HCT116 (cell line): ENCODE measurements around the gene SH3BGR. TPM values are rescaled to one million over a fixed set of nuclear protein-coding genes. Genes with fewer than 3 reads are reported as not detected.

Experiments
- ATAC-seq: fragments of 200-7000 bp; cut with Tn5 transposase; 2 replicates; pipeline ENCODE4 v1.9.1; 2020; ENCODE audit warnings: mild to moderate bottlenecking, moderate library complexity
- BruUV-seq: library from RNA; stranded (reverse); fragments of 400-500 nt; replicated peaks from 2 replicates; lab custom pipeline; 2021; lab: Mats Ljungman, UMichigan
- CTCF ChIA-PET: fragments of 300-600 bp; sonication (Branson Sonifier 250); formaldehyde crosslinking; loops from one replicate; lab custom pipeline; 2021; ENCODE audit warnings: antibody characterized with exemption; lab: Charles Lee
- POLR2A ChIA-PET: fragments of 300-600, 350-600 bp; sonication (Branson Sonifier 250); formaldehyde crosslinking; loops from one replicate; lab custom pipeline; 2021; ENCODE audit warnings: antibody characterized with exemption; lab: Charles Lee
- RAD21 ChIA-PET, 2 experiments: fragments of 300-600 bp; sonication (Branson Sonifier 250); formaldehyde crosslinking; loops; one replicate each; lab custom pipeline; 2023; ENCODE audit warnings: low total read pairs in 2 of 2; ENCODE audit not compliant: uncharacterized antibody in 2 of 2, unreplicated experiment in 2 of 2, low non-redundant PET in 1 of 2; lab: Charles Lee
- DNase-seq: peaks from one replicate; pipeline ENCODE4 v3.0.0-alpha.2; 2010; ENCODE audit warnings: low read depth, low spot score
- H2AFZ ChIP-seq: fragments of 200-600 bp; shearing (Covaris generic), sonication (generic); 2 replicates; pipeline ENCODE4 v1.6.1; 2017; ENCODE audit warnings: low read depth, mixed run types, mixed read lengths, antibody characterized with exemption, low read length; ENCODE audit not compliant: poor library complexity, severe bottlenecking
- H3K27ac ChIP-seq: 2 replicates; pipeline ENCODE4 v1.5.1; 2012; ENCODE audit warnings: low read depth, low read length
- H3K27me3 ChIP-seq: fragments of 200-600 bp; sonication (generic); 2 replicates; pipeline ENCODE4 v1.6.1; 2016; ENCODE audit warnings: mixed run types, low read length, mixed read lengths; ENCODE audit not compliant: insufficient read depth
- H3K36me3 ChIP-seq, 2 experiments: fragments of 200-500 bp in 1 of 2; fragments of 200-600 bp in 1 of 2; sonication (Bioruptor generic) in 1 of 2; sonication (generic) in 1 of 2; 2 replicates each; pipeline versions ENCODE4 v1.5.1 to v1.6.1; 2014 to 2016; ENCODE audit warnings: low read length in 2 of 2, inconsistent platforms in 1 of 2, mixed read lengths in 1 of 2, mixed run types in 1 of 2; ENCODE audit not compliant: insufficient read depth in 2 of 2, control insufficient read depth in 1 of 2
- H3K4me1 ChIP-seq, 2 experiments: fragments of 200-600 bp in 1 of 2; sonication (generic) in 1 of 2; 2 replicates each; pipeline versions ENCODE4 v1.5.1 to v1.6.1; 2012 to 2017; ENCODE audit warnings: low read length in 2 of 2, inconsistent platforms in 1 of 2, mild to moderate bottlenecking in 1 of 2, mixed read lengths in 1 of 2, mixed run types in 1 of 2, moderate library complexity in 1 of 2; ENCODE audit not compliant: insufficient read depth in 2 of 2, control insufficient read depth in 1 of 2
- H3K4me2 ChIP-seq: fragments of 200-600 bp; sonication (generic); 2 replicates; pipeline ENCODE4 v1.6.1; 2017; ENCODE audit warnings: mixed run types, low read length, mixed read lengths
- H3K4me3 ChIP-seq, 2 experiments: fragments of 200-600 bp in 1 of 2; sonication (generic) in 1 of 2; replicated peaks in 1 of 2; 2 replicates each; pipeline ENCODE4 v1.5.1; 2011 to 2016; ENCODE audit warnings: low read length in 2 of 2, control low read depth in 1 of 2, low read depth in 1 of 2, mild to moderate bottlenecking in 1 of 2, mixed read lengths in 1 of 2, mixed run types in 1 of 2
- H3K79me2 ChIP-seq: fragments of 200-600 bp; sonication (generic); 2 replicates; pipeline ENCODE4 v1.6.1; 2017; ENCODE audit warnings: mild to moderate bottlenecking, mixed run types, low read length, moderate library complexity, mixed read lengths; ENCODE audit not compliant: insufficient read depth
- H3K9ac ChIP-seq: fragments of 200-600 bp; sonication (generic); 2 replicates; pipeline ENCODE4 v1.6.1; 2016; ENCODE audit warnings: low read length, mixed read lengths
- H3K9me2 ChIP-seq: fragments of 200-600 bp; sonication (generic), shearing (Covaris generic); 2 replicates; pipeline ENCODE4 v1.6.1; 2017; ENCODE audit warnings: mixed run types, mild to moderate bottlenecking, moderate library complexity; ENCODE audit not compliant: insufficient read depth
- H3K9me3 ChIP-seq, 2 experiments: fragments of 200-500 bp in 1 of 2; fragments of 200-600 bp in 1 of 2; sonication (Bioruptor generic) in 1 of 2; sonication (generic) in 1 of 2; 2 replicates each; pipeline ENCODE4 v1.6.1; 2014 to 2017; ENCODE audit warnings: low read length in 2 of 2, mixed read lengths in 2 of 2, inconsistent platforms in 1 of 2, low read depth in 1 of 2, mild to moderate bottlenecking in 1 of 2, mixed run types in 1 of 2, moderate library complexity in 1 of 2; ENCODE audit not compliant: control insufficient read depth in 1 of 2, insufficient read depth in 1 of 2
- H4K20me1 ChIP-seq: fragments of 200-600 bp; sonication (generic), shearing (Covaris generic); 2 replicates; pipeline ENCODE4 v1.6.1; 2017; ENCODE audit warnings: mixed run types, mild to moderate bottlenecking, moderate library complexity; ENCODE audit not compliant: insufficient read depth
- CBX3 ChIP-seq: IDR thresholded peaks from 2 replicates; pipeline ENCODE4 v1.6.1; 2012; ENCODE audit warnings: low read depth
- CEBPB ChIP-seq: IDR thresholded peaks from 2 replicates; pipeline ENCODE4 v1.6.1; 2012; ENCODE audit warnings: low read depth
- EZH2 ChIP-seq: fragments of 200-600 bp; sonication (generic); IDR thresholded peaks from 2 replicates; pipeline ENCODE4 v1.6.1; 2017; ENCODE audit warnings: antibody characterized with exemption, mixed run types
- EZH2phosphoT487 ChIP-seq: fragments of 200-600 bp; IDR thresholded peaks from 2 replicates; pipeline ENCODE4 v1.6.1; 2018; ENCODE audit warnings: antibody characterized with exemption, borderline replicate concordance
- FOSL1 ChIP-seq: IDR thresholded peaks from 2 replicates; pipeline ENCODE4 v1.6.1; 2012; ENCODE audit warnings: low read depth
- POLR2A ChIP-seq: IDR thresholded peaks from 2 replicates; pipeline ENCODE4 v1.7.0; 2011; ENCODE audit warnings: borderline replicate concordance; ENCODE audit not compliant: insufficient read depth, insufficient read length; ENCODE audit errors: extremely low read depth
- POLR2AphosphoS5 ChIP-seq: IDR thresholded peaks from 2 replicates; pipeline ENCODE4 v1.6.1; 2011; ENCODE audit warnings: mild to moderate bottlenecking, low read depth, low read length, moderate library complexity
- RAD21 ChIP-seq: IDR thresholded peaks from 2 replicates; pipeline ENCODE4 v1.6.1; 2012; ENCODE audit warnings: low read depth, mild to moderate bottlenecking
- SIN3A ChIP-seq: IDR thresholded peaks from 2 replicates; pipeline ENCODE4 v1.6.1; 2012; ENCODE audit warnings: low read depth
- SRF ChIP-seq: IDR thresholded peaks from 2 replicates; pipeline ENCODE4 v1.6.1; 2012; ENCODE audit warnings: low read depth
- ZFX ChIP-seq: fragments of 450-650 bp; IDR thresholded peaks from 2 replicates; pipeline ENCODE4 v1.6.1; 2017
- ZNF274 ChIP-seq: fragments of 200-500 bp; sonication (Bioruptor generic); IDR thresholded peaks from 2 replicates; pipeline ENCODE4 v1.6.1; 2014; ENCODE audit warnings: mild to moderate bottlenecking, low read depth, low read length, inconsistent platforms
- intact Hi-C: fragments of 100-400 bp; cut with micrococcal nuclease; formaldehyde crosslinking; loops from 2 replicates; pipeline ENCODE4 v1.10.0; 2022
- total RNA-seq: library from RNA; stranded (reverse); gene quantifications from one replicate; pipeline ENCODE4 v1.2.1, GENCODE V29; 2021; ENCODE audit not compliant: unreplicated experiment
- TF ChIP-seq, protein P1 (sequence below): IDR thresholded peaks from 2 replicates; pipeline ENCODE4 v1.6.1; 2011; ENCODE audit warnings: mild to moderate bottlenecking, low read length, moderate library complexity; ENCODE audit not compliant: insufficient replicate concordance; ENCODE audit errors: extremely low read depth
- TF ChIP-seq, protein P2 (sequence below): IDR thresholded peaks from 2 replicates; pipeline ENCODE4 v1.6.1; 2012; ENCODE audit warnings: low read depth
- TF ChIP-seq, protein P3 (sequence below), 3 experiments: fragments of 200-600 bp in 1 of 3; sonication (generic) in 1 of 3; IDR thresholded peaks in 2 of 3; conservative IDR thresholded peaks in 1 of 3; 2 replicates each; pipeline ENCODE4 v1.5.1; 2012 to 2017; ENCODE audit warnings: low read depth in 2 of 3, low read length in 2 of 3, antibody characterized with exemption in 1 of 3, borderline replicate concordance in 1 of 3, control low read depth in 1 of 3, mild to moderate bottlenecking in 1 of 3, mixed read lengths in 1 of 3, mixed run types in 1 of 3, moderate library complexity in 1 of 3; ENCODE audit not compliant: insufficient read depth in 1 of 3

The SH3BGR gene
- total RNA-seq, 1 experiment from 2014 or later, result 4.8 TPM

DNA sequence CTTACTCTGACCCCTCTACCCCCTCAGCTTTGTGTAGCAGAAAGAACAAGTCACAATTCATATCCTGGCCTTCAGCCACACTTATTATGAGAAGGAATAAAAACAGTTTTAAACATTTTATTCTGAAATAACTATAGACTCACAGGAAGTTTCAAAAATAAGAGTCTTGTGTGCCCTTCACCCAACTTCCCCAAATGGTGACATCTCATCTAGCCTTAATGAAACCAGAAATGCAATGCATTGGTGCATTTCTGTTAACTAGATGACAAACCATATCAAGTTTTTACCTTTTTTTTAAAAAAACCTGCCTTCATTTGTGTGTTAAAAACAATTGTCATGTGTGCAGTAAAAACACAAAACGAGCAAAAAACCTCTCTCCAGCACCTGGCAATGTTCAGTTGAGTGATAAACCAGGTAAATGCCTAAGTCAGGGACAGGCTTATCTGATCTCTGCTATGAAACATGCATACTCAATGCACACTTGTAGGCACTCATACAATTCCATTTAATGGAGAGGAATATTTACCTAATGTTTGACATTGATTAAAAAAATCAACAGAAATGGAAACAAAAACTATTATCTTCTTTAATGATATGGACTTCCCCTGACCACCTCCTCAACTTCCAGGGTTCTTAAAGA is 51.5 kb downstream of the SH3BGR start:
- ChIA-PET RAD21 (no interaction called here), POLR2A (no interaction called here), CTCF (no interaction called here)
- Histone ChIP-seq H3K9me2 (no peaks in the 10 kb centered on the region), H3K9me3 (no peaks in the 10 kb centered on the region), H3K79me2 (no peaks in the 10 kb centered on the region), H2AFZ (no peak overlapping the region), H4K20me1 (no peaks in the 10 kb centered on the region), H3K9ac (no peak overlapping the region), H3K4me2 (no peak overlapping the region), H3K4me1 (no peaks in the 10 kb centered on the region), H3K36me3 (no peaks in the 10 kb centered on the region), H3K27ac (no peak overlapping the region), H3K27me3 (no peaks in the 10 kb centered on the region), H3K4me3 (no peak overlapping the region)
- BruUV-seq, result no TSS peak
- ATAC-seq, result no peak
- intact Hi-C loops, result no loop called here
- no peak for DNase-seq
- TF ChIP-seq ZNF274 (no peak), CEBPB (no peak), POLR2A (no peak), ZFX (no peak), SIN3A (no peak), SRF (no peak), EZH2 (no peak), POLR2AphosphoS5 (no peak), CBX3 (no peak), FOSL1 (no peak), EZH2phosphoT487 (no peak), RAD21 (no peak)
- TF ChIP-seq, protein P1, sequence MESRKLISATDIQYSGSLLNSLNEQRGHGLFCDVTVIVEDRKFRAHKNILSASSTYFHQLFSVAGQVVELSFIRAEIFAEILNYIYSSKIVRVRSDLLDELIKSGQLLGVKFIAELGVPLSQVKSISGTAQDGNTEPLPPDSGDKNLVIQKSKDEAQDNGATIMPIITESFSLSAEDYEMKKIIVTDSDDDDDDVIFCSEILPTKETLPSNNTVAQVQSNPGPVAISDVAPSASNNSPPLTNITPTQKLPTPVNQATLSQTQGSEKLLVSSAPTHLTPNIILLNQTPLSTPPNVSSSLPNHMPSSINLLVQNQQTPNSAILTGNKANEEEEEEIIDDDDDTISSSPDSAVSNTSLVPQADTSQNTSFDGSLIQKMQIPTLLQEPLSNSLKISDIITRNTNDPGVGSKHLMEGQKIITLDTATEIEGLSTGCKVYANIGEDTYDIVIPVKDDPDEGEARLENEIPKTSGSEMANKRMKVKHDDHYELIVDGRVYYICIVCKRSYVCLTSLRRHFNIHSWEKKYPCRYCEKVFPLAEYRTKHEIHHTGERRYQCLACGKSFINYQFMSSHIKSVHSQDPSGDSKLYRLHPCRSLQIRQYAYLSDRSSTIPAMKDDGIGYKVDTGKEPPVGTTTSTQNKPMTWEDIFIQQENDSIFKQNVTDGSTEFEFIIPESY, result no peak
- TF ChIP-seq, protein P2, sequence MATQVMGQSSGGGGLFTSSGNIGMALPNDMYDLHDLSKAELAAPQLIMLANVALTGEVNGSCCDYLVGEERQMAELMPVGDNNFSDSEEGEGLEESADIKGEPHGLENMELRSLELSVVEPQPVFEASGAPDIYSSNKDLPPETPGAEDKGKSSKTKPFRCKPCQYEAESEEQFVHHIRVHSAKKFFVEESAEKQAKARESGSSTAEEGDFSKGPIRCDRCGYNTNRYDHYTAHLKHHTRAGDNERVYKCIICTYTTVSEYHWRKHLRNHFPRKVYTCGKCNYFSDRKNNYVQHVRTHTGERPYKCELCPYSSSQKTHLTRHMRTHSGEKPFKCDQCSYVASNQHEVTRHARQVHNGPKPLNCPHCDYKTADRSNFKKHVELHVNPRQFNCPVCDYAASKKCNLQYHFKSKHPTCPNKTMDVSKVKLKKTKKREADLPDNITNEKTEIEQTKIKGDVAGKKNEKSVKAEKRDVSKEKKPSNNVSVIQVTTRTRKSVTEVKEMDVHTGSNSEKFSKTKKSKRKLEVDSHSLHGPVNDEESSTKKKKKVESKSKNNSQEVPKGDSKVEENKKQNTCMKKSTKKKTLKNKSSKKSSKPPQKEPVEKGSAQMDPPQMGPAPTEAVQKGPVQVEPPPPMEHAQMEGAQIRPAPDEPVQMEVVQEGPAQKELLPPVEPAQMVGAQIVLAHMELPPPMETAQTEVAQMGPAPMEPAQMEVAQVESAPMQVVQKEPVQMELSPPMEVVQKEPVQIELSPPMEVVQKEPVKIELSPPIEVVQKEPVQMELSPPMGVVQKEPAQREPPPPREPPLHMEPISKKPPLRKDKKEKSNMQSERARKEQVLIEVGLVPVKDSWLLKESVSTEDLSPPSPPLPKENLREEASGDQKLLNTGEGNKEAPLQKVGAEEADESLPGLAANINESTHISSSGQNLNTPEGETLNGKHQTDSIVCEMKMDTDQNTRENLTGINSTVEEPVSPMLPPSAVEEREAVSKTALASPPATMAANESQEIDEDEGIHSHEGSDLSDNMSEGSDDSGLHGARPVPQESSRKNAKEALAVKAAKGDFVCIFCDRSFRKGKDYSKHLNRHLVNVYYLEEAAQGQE, result no peak
- TF ChIP-seq, protein P3, sequence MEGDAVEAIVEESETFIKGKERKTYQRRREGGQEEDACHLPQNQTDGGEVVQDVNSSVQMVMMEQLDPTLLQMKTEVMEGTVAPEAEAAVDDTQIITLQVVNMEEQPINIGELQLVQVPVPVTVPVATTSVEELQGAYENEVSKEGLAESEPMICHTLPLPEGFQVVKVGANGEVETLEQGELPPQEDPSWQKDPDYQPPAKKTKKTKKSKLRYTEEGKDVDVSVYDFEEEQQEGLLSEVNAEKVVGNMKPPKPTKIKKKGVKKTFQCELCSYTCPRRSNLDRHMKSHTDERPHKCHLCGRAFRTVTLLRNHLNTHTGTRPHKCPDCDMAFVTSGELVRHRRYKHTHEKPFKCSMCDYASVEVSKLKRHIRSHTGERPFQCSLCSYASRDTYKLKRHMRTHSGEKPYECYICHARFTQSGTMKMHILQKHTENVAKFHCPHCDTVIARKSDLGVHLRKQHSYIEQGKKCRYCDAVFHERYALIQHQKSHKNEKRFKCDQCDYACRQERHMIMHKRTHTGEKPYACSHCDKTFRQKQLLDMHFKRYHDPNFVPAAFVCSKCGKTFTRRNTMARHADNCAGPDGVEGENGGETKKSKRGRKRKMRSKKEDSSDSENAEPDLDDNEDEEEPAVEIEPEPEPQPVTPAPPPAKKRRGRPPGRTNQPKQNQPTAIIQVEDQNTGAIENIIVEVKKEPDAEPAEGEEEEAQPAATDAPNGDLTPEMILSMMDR (IDR thresholded peaks at IDR 0.05 in 2 of 3, conservative IDR thresholded peaks at IDR 0.05 in 1 of 3; ENCODE audit: borderline replicate concordance in 1 of 3, insufficient read depth in 1 of 3, low read depth in 2 of 3, low read length in 2 of 3), result no peak
